Natural killer cell (primary cell): Measurements from ENCODE around the gene APCDD1L. TPM values are rescaled to one million over a fixed set of nuclear protein-coding genes. Genes with fewer than 3 reads are reported as not detected.

Experiments used
- ATAC-seq, 3 donors: fragments of 150-1000 bp in 2 of 3; fragments of 200-7000 bp in 1 of 3; cut with Tn5 transposase; 1 replicate in 1 of 3; 2 replicates in 2 of 3; pipeline ENCODE4 v1.10.0; 2021; ENCODE audit warnings: mild to moderate bottlenecking in 2 of 3, moderate library complexity in 2 of 3
- DNase-seq, 2 donors: peaks; one replicate each; pipeline versions ENCODE4 v3.0.0 to v3.0.0-alpha.2; 2013 to 2021; ENCODE audit warnings: mixed read lengths in 1 of 2
- H3K27ac ChIP-seq: one replicate; pipeline ENCODE4 v1.5.1; 2013; ENCODE audit warnings: mild to moderate bottlenecking, low read length
- H3K27me3 ChIP-seq: one replicate; pipeline ENCODE4 v1.6.1; 2013; ENCODE audit warnings: low read length; ENCODE audit not compliant: control insufficient read depth, insufficient read depth
- H3K36me3 ChIP-seq: one replicate; pipeline ENCODE4 v1.6.1; 2013; ENCODE audit warnings: low read length; ENCODE audit not compliant: control insufficient read depth, insufficient read depth
- H3K4me1 ChIP-seq: one replicate; pipeline ENCODE4 v1.6.1; 2013; ENCODE audit warnings: low read length; ENCODE audit not compliant: control insufficient read depth, insufficient read depth
- H3K4me3 ChIP-seq: one replicate; pipeline ENCODE4 v1.5.1; 2013; ENCODE audit warnings: low read length
- H3K9me3 ChIP-seq: one replicate; pipeline ENCODE4 v1.6.1; 2013; ENCODE audit warnings: low read length; ENCODE audit not compliant: control insufficient read depth, insufficient read depth
- H3K27ac Mint-ChIP-seq, 2 donors: one replicate each; pipeline ENCODE4 v1.8.0; 2022; ENCODE audit warnings: mild to moderate bottlenecking in 2 of 2, mixed read lengths in 2 of 2, moderate library complexity in 1 of 2
- H3K27me3 Mint-ChIP-seq, 2 donors: one replicate each; pipeline ENCODE4 v1.8.0; 2022; ENCODE audit warnings: low read depth in 2 of 2, mixed read lengths in 2 of 2
- H3K36me3 Mint-ChIP-seq: one replicate; pipeline ENCODE4 v1.8.0; 2022; ENCODE audit warnings: mixed read lengths
- H3K4me1 Mint-ChIP-seq, 2 donors: one replicate each; pipeline ENCODE4 v1.8.0; 2022; ENCODE audit warnings: mixed read lengths in 2 of 2
- H3K4me3 Mint-ChIP-seq: one replicate; pipeline ENCODE4 v1.8.0; 2022; ENCODE audit warnings: mild to moderate bottlenecking, moderate library complexity, mixed read lengths
- H3K9me3 Mint-ChIP-seq, 2 donors: one replicate each; pipeline ENCODE4 v1.8.0; 2022; ENCODE audit warnings: mixed read lengths in 2 of 2
- WGBS: methylation state at CpG from one replicate; pipeline ENCODE4 v1.1.7; 2013; ENCODE audit warnings: missing lambda C conversion rate; ENCODE audit not compliant: insufficient coverage; 5-methylcytosine and 5-hydroxymethylcytosine counted together
- intact Hi-C: fragments of 100-400 bp; cut with micrococcal nuclease; formaldehyde crosslinking; loops from one replicate; pipeline ENCODE4 v1.14.2; 2022
- total RNA-seq, 4 donors: library from RNA; stranded (reverse); fragments of 120-200 nt in 1 of 4; gene quantifications; one replicate each; pipeline versions ENCODE4 v1.2.3 to v1.2.4, GENCODE V29; 2013 to 2022
- TF ChIP-seq, protein P1 (sequence below): fragments of 200-600 bp; IDR thresholded peaks from one replicate; pipeline ENCODE4 v1.8.0; 2022; ENCODE audit warnings: antibody characterized with exemption

Gene APCDD1L
- total RNA-seq, 3 donors from 2014 or later (not counting 1 experiment from before 2014, with no cell fraction given), result not detected

GRCh38 chr20:58454460-58454859, 60.7 kb downstream of the APCDD1L start:
- no peaks in the 10 kb centered on the region for H3K36me3 Mint-ChIP-seq
- Histone ChIP-seq H3K36me3 (no peaks in the 10 kb centered on the region), H3K27ac (no peak overlapping the region), H3K9me3 (no peaks in the 10 kb centered on the region), H3K4me1 (no peaks in the 10 kb centered on the region), H3K4me3 (no peak overlapping the region), H3K27me3 (no peaks in the 10 kb centered on the region)
- ATAC-seq (no peak), DNase-seq (no peak)
- H3K4me1 Mint-ChIP-seq, result peaks cover 19 to 21% of the 10 kb centered on the region in 2 donors
- no peaks in the 10 kb centered on the region for H3K27me3 Mint-ChIP-seq
- no peak overlapping the region for H3K4me3 Mint-ChIP-seq
- H3K9me3 Mint-ChIP-seq, result no peaks in the 10 kb centered on the region
- intact Hi-C loops, result no loop called here
- TF ChIP-seq, protein P1, sequence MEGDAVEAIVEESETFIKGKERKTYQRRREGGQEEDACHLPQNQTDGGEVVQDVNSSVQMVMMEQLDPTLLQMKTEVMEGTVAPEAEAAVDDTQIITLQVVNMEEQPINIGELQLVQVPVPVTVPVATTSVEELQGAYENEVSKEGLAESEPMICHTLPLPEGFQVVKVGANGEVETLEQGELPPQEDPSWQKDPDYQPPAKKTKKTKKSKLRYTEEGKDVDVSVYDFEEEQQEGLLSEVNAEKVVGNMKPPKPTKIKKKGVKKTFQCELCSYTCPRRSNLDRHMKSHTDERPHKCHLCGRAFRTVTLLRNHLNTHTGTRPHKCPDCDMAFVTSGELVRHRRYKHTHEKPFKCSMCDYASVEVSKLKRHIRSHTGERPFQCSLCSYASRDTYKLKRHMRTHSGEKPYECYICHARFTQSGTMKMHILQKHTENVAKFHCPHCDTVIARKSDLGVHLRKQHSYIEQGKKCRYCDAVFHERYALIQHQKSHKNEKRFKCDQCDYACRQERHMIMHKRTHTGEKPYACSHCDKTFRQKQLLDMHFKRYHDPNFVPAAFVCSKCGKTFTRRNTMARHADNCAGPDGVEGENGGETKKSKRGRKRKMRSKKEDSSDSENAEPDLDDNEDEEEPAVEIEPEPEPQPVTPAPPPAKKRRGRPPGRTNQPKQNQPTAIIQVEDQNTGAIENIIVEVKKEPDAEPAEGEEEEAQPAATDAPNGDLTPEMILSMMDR, result no peak
- H3K27ac Mint-ChIP-seq, result no peak overlapping the region

- DNase-seq, result no peak
- H3K27ac ChIP-seq, result no peak overlapping the region
- H3K9me3 Mint-ChIP-seq, result no peaks in the 10 kb centered on the region
- peaks cover 2% of the 10 kb centered on the region for H3K36me3 ChIP-seq
- 80% methylated on average over 4 of the region's 5 CpGs for WGBS
- H3K9me3 ChIP-seq, result no peaks in the 10 kb centered on the region
- no peak overlapping the region for H3K27ac Mint-ChIP-seq
- H3K27me3 Mint-ChIP-seq, result no peaks in the 10 kb centered on the region
- ATAC-seq, result no peak
- TF ChIP-seq, protein P1, result no peak
- no peaks in the 10 kb centered on the region for H3K27me3 ChIP-seq
- H3K4me1 Mint-ChIP-seq, result peaks cover 19 to 21% of the 10 kb centered on the region in 2 donors
- H3K36me3 Mint-ChIP-seq, result no peaks in the 10 kb centered on the region
- intact Hi-C loops, result no loop called here
- no peak overlapping the region for H3K4me3 Mint-ChIP-seq
- H3K4me3 ChIP-seq, result no peak overlapping the region
- H3K4me1 ChIP-seq, result no peaks in the 10 kb centered on the region
These were observed 61.8 kb downstream of the APCDD1L start for GRCh38 chr20:58453391-58453790.

DNA sequence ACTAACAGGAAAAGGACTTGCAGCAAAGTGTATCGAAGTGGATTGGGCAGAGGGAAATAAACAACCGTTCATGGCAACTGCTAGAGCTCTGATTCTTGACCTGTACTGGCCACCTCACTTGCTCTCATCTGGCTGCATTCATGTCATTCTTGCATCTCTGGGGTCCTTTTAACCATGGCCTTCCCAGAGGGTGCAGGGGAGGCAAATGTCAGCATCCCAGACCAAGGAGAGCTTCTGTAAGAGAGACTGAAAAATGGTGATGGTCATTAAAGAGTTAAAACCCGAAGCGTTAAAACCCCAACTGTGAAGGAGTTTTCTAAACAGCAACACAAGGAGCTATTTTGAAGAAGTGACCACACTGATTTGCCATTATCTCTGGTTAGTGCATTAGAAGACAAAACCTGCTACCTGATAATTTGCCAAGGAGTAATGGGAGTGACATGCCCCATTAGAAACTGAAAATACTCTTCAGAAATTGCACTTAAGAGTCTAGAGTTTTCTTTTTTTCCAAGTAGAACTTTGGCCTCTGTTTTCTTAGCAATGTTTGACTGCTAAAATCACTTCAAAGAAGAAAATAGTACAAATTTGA, 62.4 kb downstream of the APCDD1L start:
- no peaks in the 10 kb centered on the region for H3K9me3 ChIP-seq
- H3K4me1 ChIP-seq, result no peaks in the 10 kb centered on the region
- H3K36me3 ChIP-seq, result peaks cover 2% of the 10 kb centered on the region
- no peak overlapping the region for H3K27ac ChIP-seq
- Mint-ChIP-seq H3K4me1 (peaks cover 19 to 21% of the 10 kb centered on the region in 2 donors), H3K4me3 (no peak overlapping the region), H3K27ac (no peak overlapping the region), H3K27me3 (no peaks in the 10 kb centered on the region), H3K9me3 (no peaks in the 10 kb centered on the region), H3K36me3 (no peaks in the 10 kb centered on the region)
- TF ChIP-seq, protein P1, result no peak
- intact Hi-C loops, result no loop called here
- DNase-seq (no peak), ATAC-seq (no peak)
- no peak overlapping the region for H3K4me3 ChIP-seq
- WGBS, result 84% methylated on average over 4 of the region's 4 CpGs
- no peaks in the 10 kb centered on the region for H3K27me3 ChIP-seq

- H3K9me3 Mint-ChIP-seq, result no peaks in the 10 kb centered on the region
- Histone ChIP-seq H3K9me3 (no peaks in the 10 kb centered on the region), H3K36me3 (peaks cover 15% of the 10 kb centered on the region), H3K4me3 (no peak overlapping the region), H3K27me3 (no peaks in the 10 kb centered on the region), H3K4me1 (no peaks in the 10 kb centered on the region), H3K27ac (no peak overlapping the region)
- intact Hi-C loops, result no loop called here
- H3K4me1 Mint-ChIP-seq, result peaks cover 15 to 21% of the 10 kb centered on the region in 2 donors
- TF ChIP-seq, protein P1, result no peak
- no peak overlapping the region for H3K27ac Mint-ChIP-seq
- no peaks in the 10 kb centered on the region for H3K36me3 Mint-ChIP-seq
- H3K4me3 Mint-ChIP-seq, result no peak overlapping the region
- DNase-seq (no peak), ATAC-seq (no peak)
- no peaks in the 10 kb centered on the region for H3K27me3 Mint-ChIP-seq
- 77% methylated on average over 9 of the region's 10 CpGs for WGBS
These were observed 64.9 kb downstream of the APCDD1L start for GRCh38 chr20:58450254-58450653.
